Measurements from ENCODE around the gene WNT7B.
A peak's percentile ranks its signal among the peaks of the same experiment; 100 is the strongest.

WNT7B gene

DNA sequence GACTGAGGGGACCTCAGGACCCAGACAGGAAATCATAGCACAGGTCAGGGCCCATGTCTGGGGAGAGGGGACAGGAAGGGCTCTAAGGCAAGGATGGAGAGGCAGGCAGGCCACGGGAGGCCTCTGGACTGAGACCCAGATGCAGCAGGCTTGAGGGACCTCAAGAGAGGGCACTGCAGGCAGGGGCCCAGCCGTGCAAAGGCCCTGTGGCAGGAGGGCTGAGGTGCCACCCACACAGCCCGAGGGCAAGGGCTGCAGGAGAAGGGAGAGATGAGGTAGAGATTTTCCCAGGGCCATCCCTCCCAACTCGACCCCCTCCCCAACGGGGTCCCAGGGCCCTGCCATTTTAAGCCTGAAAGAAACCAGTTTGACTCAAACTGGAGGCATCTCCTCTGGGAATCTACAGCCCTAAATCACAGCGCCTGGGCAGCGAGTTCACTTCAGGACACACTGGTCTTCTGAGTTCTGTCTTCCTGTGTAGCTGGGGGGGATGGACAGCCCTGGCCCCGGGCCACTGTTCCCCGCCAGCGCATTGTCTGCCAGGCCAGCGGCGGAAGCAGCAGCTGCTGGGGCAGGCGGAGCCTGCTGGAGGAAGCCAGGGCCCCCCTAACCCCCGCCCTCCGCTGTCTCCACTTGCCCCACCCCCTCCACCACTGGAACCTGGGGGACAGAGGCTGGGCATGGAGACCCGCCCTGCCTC is 20.3 kb upstream of the WNT7B start:
- peak in 48 of 56 donors; percentile 34 to 87 (median 74) for DNase-seq

GRCh38 chr22:45996241-45997076 is 19.5 kb upstream of the WNT7B start:
- DNase-seq, result peak in 4 of 56 donors; percentile 26 to 35 (median 29)

- no peak for DNase-seq
Measured at GRCh38 chr22:45995405-45996101, 18.6 kb upstream of the WNT7B start.

- DNase-seq, result peak in 52 of 56 donors; percentile 22 to 86 (median 66)
Measured at GRCh38 chr22:45994491-45995404, 17.8 kb upstream of the WNT7B start.

GRCh38 chr22:45993841-45994240 is 16.9 kb upstream of the WNT7B start:
- no peak for DNase-seq

- no peak for DNase-seq
Measured at GRCh38 chr22:45993143-45993692, 16.3 kb upstream of the WNT7B start.

- no peak for DNase-seq
Measured at GRCh38 chr22:45992737-45993136, 15.8 kb upstream of the WNT7B start.

DNA sequence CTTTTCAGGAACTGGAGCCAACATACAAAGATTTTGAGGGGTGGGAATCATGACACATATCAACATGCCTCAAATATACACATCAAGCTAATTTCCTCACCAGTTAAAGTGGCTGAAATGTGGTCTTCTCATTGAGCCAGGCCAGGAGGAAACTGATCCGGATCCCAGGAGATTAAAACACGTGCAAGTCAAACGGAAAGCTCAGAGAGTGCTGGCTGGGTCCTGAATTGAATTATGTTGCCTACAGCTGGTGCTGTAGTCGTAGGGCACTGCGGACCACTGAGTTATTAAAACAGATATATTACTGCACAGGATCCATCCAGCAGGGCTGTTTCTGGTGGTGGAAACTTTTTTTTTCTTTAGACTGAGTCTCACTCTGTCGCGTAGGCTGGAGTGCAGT is 14.1 kb upstream of the WNT7B start:
- no peak for DNase-seq

DNA sequence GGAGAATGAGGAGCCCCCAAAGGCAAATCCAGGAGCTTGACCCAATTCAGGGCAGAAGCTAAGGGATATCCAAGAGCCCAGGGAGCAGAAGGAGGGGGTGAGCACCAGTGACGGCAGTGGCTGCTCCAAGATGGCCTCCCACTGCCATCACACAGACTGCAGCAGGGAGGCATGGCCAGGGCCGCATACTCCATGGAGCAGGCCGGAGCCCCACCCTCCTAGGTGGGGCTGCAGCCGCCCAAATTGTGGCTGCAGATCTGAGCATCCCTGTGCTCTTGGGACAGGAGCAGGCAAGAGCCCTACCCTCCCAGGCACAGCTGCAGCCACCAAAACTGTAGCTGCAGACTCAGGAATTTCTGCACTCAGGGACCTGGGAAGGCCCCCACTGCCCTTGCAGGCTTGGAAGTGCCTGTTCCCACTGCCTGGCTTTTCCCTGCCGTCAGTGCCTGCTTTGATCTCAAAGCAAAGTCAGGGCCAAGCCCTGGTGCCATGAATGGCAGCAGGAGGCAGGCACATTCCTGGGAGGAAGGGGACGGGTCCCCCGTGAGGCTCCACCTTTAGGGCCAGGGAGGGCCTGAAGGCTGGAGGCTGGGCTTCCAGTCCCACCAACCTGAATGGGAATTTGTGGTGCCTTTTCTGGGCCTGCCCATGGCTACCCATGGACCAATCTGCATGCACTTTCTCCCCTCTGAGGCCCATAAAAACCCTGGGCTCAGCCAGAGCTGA is 10.3 kb upstream of the WNT7B start:
- DNase-seq, result no peak

DNA sequence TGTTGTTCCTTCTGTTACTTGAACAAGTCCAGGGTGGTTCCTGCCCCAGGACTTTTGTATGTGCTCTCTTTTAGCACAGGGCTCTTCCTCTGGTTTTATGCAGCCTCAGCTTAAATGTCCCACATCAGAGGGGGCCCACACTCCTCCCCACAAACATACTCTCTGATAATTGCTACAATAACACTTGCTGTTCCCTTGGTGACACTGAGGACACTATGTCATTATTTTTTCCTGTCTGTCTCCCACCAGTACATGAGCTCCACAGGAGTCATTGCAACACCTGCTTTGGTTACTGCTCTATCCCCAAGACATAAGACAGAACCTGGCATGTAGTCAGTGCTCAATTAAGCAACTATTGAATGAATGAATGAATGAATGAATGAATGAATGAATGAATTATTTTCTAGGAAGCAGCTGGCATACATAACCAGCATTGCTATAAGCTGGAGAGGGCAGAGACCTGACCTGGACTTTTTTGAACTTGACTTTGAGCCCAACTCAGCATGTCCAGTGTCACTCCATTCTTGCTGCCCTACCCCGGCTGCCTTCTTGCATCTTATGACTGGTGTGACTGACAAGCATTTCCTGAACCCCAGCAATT is 7.5 kb upstream of the WNT7B start:
- no peak for DNase-seq

GRCh38 chr22:45983797-45984196 is 6.8 kb upstream of the WNT7B start:
- no peak for DNase-seq

GRCh38 chr22:45980761-45981160 is 3.8 kb upstream of the WNT7B start:
- no peak for DNase-seq

- no peak for DNase-seq
Measured at GRCh38 chr22:45980268-45980570, 3.3 kb upstream of the WNT7B start.

DNA sequence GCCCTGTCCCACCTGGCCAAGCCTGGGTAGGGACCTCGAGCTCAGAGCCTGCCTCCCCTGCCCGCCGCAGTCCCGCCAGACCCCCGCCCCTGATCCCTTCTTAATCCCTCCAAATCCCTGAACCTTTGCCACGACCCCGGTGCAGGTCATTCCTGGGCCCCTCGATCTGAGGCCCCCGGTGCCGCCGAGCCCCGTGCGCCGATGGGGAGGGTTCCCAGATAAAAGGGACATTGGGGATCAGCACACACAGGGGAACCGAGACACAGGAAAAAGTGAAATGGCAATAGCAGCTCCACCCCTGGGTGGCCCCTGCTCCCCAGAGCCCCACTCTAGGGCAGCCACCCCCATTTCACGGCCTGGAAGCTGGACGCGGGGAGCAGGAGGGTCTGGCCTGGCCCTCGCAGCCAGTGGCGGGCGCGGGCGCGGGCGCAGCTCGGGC is 1.3 kb upstream of the WNT7B start:
- DNase-seq, result peak in 1 of 56 donors; percentile 40

GRCh38 chr22:45977551-45978274 is 751 bp upstream of the WNT7B start:
- peak in 1 of 56 donors; percentile 3 for DNase-seq

GRCh38 chr22:45976254-45977002 is 534 bp downstream of the WNT7B start:
- no peak for DNase-seq

DNA sequence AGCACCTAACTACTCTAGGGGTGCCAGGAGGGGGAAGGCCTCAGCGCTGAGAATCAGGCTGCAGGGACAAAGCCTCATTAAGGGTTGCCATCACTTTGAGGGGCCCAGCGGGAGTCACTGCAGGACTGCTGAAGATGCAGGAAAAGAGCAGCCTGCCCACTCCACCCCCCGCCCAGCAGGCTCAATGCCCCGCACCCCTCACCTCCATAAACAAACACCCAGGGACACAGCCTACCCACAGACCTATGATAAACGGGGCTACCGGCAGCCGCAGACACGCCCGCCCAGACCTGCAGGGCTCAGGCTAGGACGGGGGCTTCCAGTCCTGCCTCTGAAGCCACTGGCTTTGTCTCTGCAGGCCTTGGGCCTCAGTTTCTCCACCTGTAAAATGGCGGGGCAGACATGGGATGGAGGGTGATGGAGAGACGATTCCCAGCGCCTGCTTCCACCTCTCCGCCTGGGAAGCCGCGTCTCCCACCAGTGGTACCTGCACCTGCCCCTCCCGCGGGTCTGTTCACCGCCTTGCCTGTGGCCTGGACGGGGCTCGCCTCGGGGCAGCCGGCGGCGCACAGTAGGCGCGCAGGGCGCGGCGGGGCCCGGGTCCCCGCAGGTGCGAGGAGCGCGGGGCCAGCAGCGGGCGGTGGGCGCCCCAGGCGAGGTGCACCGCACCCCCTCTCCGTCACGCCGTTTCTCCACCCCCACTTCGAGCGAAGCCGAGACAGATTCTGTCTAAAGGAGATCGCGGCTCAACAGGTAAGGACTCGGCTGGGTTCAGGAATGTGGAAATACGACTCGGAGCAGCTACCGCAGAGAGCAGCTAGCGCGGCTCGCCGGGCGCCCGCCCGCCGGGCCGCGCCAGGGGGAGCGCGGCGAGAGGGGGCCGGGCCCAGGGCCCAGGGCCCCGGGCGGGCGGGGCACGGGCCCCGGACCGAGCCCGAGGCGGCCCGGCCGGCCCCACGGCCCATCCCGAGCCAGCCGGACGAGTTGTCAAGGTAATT is 1.5 kb downstream of the WNT7B start:
- no peak for DNase-seq
